ENCODE data around the gene RAC3.

Gene RAC3

DNA sequence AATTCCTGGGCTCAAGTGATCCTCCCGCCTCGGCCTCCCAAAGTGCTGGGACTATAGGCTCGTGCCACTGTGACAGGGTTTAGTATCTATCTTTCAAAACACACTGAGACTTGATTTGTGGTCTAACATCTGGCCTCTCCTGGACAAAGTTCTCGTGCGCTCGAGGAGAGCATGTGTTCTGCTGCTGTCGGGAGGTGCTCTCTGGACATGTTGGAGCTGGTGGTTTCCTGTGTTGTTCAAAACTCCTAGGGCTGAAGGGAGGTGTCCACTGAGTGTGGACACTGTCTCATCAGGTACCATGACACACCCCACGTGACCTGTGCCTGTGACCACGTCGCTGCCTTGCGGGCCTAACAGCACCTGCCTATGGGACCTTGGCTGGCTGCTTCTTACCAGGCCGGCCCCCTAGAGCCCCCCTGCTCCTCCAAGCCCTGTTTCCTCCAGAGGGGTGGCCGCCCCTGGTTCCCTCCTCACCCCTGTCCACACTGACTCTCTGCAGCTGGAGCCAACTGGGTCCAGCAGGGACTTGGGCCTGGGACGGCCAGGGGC lies 14.5 kb downstream of the RAC3 start:
- H3K4me3 ChIP-seq (ENCODE audit: low read depth, low read length): no peak overlapping the region
- DNase-seq (ENCODE audit: low read depth): no peak
- TF ChIP-seq CTCF (IDR thresholded peaks at IDR 0.05; ENCODE audit: low read depth, low read length, missing control alignments): no peak

- H3K4me3 ChIP-seq (ENCODE audit: low read depth, low read length): no peak overlapping the region
- DNase-seq (ENCODE audit: low read depth): no peak
- TF ChIP-seq CTCF (IDR thresholded peaks at IDR 0.05; ENCODE audit: low read depth, low read length, missing control alignments): no peak
These were observed 15.4 kb downstream of the RAC3 start for GRCh38 chr17:82046903-82047302.

DNA sequence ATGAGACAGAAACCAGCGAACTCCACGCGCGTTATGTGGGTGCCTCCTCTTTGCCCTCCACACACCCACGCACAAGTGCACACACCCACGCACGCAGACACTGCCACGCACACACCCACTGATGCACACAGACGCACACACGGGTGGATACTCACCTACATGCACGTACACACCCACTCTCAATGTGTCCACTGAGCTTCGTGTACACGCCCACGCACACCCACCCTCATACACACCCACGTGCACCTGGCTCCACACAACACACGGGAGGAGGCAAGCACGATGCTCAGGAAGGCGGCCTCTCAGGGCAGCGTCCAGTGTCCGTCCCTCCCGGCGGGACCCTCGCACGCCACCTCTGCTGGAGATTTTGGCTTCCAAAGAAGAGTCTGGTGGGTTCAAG lies 15.9 kb downstream of the RAC3 start:
- no peak overlapping the region for H3K4me3 ChIP-seq (ENCODE audit: low read depth, low read length)
- no peak for TF ChIP-seq CTCF (IDR thresholded peaks at IDR 0.05; ENCODE audit: low read depth, low read length, missing control alignments)
- no peak for DNase-seq (ENCODE audit: low read depth)

- H3K4me3 ChIP-seq (ENCODE audit: low read depth, low read length): no peak overlapping the region
- no peak for TF ChIP-seq CTCF (IDR thresholded peaks at IDR 0.05; ENCODE audit: low read depth, low read length, missing control alignments)
- no peak for DNase-seq (ENCODE audit: low read depth)
These were observed 16.6 kb downstream of the RAC3 start for GRCh38 chr17:82047914-82048570.

DNA sequence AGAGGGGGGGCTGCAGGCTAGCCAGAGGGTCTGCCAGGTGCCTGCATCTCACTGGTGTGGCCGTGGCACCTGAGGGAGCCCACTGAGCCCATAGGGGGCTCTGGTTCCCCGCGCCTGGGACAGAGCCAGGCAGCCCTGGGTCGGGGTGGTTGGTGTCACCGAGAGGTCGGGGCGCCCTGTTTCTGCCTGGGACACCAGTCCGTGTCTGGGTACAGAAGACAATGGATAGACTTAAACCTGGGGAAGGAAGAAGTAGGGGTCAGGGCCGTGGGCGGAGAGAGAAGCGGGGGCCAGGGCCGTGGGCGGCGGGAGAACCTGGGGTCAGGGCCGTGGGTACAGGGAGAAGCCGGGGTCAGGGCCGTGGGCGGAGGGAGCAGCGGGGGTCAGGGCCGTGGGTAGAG lies 17.1 kb downstream of the RAC3 start:
- TF ChIP-seq CTCF (IDR thresholded peaks at IDR 0.05; ENCODE audit: low read depth, low read length, missing control alignments): no peak
- no peak overlapping the region for H3K4me3 ChIP-seq (ENCODE audit: low read depth, low read length)
- DNase-seq (ENCODE audit: low read depth): no peak

GRCh38 chr17:82049106-82049505 lies 17.6 kb downstream of the RAC3 start:
- no peak overlapping the region for H3K4me3 ChIP-seq (ENCODE audit: low read depth, low read length)
- DNase-seq (ENCODE audit: low read depth): no peak
- no peak for TF ChIP-seq CTCF (IDR thresholded peaks at IDR 0.05; ENCODE audit: low read depth, low read length, missing control alignments)

DNA sequence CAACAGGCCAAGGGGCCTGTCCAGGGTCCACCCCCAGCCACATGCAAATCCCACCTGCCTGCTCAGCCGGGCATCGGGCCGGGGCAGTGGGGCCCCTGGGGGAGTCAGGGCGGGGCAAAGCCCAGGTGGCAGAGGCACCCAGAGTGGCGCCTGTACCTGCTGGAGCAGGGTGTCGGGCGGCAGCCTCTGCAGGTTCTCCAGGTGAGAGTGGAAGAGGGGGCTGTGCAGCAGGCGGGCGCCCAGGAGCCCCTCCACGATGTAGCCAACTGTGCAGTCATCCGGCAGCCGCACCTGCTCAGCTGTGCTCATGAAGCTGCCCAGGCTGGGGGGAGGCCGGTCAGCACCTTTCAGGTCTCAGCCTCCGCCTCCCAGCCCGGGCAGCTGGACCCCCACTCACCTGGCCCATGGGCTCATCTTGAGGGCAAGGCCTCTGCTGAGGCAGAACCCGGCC lies 18.1 kb downstream of the RAC3 start:
- no peak for TF ChIP-seq CTCF (IDR thresholded peaks at IDR 0.05; ENCODE audit: low read depth, low read length, missing control alignments)
- H3K4me3 ChIP-seq (ENCODE audit: low read depth, low read length): no peak overlapping the region
- no peak for DNase-seq (ENCODE audit: low read depth)

Data from GM12864 (cell line).